K562 (cell line): ENCODE measurements around the gene OOSP4B. TPM values are rescaled to one million over a fixed set of nuclear protein-coding genes. Genes with fewer than 3 reads are reported as not detected.

Source experiments
- CHD4 ChIP-seq: fragments of 200-600 bp; sonication (generic); IDR thresholded peaks from 3 replicates; pipeline ENCODE4 v1.6.1; 2012; ENCODE audit warnings: low read depth, mild to moderate bottlenecking, mixed read lengths, low read length, inconsistent platforms; ENCODE audit not compliant: insufficient read depth, insufficient replicate concordance, poor library complexity, severe bottlenecking
- EGR1 ChIP-seq: fragments of 450-650 bp; conservative IDR thresholded peaks from 2 replicates; pipeline ENCODE4 v1.6.1; 2017; ENCODE audit warnings: mild to moderate bottlenecking
- FUS ChIP-seq: fragments of 200-400 bp; formaldehyde crosslinking; optimal IDR thresholded peaks from 2 replicates; pipeline ENCODE3; 2017; ENCODE audit warnings: low read depth, low read length
- MEIS2 ChIP-seq: fragments of 450-650 bp; IDR thresholded peaks from 2 replicates; pipeline ENCODE4 v1.6.1; 2014; ENCODE audit warnings: mild to moderate bottlenecking; ENCODE audit not compliant: partially characterized antibody
- NCOA2 ChIP-seq, 2 experiments: fragments of 450-650 bp; IDR thresholded peaks; 2 replicates each; pipeline ENCODE4 v1.6.1; 2018; ENCODE audit warnings: mild to moderate bottlenecking in 2 of 2, moderate library complexity in 1 of 2; ENCODE audit not compliant: partially characterized antibody in 2 of 2
- NR2C2 ChIP-seq, 2 experiments: fragments of 200-800 bp in 1 of 2; sonication (Bioruptor generic) in 1 of 2; sonication (generic) in 1 of 2; formaldehyde crosslinking in 1 of 2; IDR thresholded peaks; 2 replicates each; pipeline versions ENCODE4 v1.6.1 to v1.8.0; 2016 to 2022; ENCODE audit warnings: mild to moderate bottlenecking in 1 of 2, missing compliant biosample characterization in 1 of 2, missing genetic modification characterization in 1 of 2, missing genetic modification reagents in 1 of 2
- SIN3B ChIP-seq: fragments of 450-650 bp; IDR thresholded peaks from 2 replicates; pipeline ENCODE4 v1.6.1; 2017; ENCODE audit warnings: low read depth, mild to moderate bottlenecking, moderate library complexity
- SMARCC2 ChIP-seq: fragments of 450-650 bp; IDR thresholded peaks from 2 replicates; pipeline ENCODE4 v1.6.1; 2017; ENCODE audit warnings: antibody characterized with exemption, moderate library complexity, mild to moderate bottlenecking, low read depth
- SMARCE1 ChIP-seq: fragments of 450-650 bp; IDR thresholded peaks from 2 replicates; pipeline ENCODE4 v1.7.1; 2016; ENCODE audit warnings: mild to moderate bottlenecking
- ZNF407 ChIP-seq: fragments of 450-650 bp; IDR thresholded peaks from 2 replicates; pipeline ENCODE4 v1.6.1; 2016; ENCODE audit warnings: low read depth
- polyA plus RNA-seq, 8 experiments: library from polyadenylated mRNA; depleted of rRNA in 4 of 8; stranded (reverse) in 5 of 8; unstranded in 3 of 8; fragments of >200 nt; fragmentation: Nextera tagmentation in 2 of 8; fragmentation: Illumina TruSeq in 1 of 8; extraction: Ambion mirVana in 2 of 8; extraction: Trizol in 1 of 8; gene quantifications; 2 replicates each; pipeline versions ENCODE4 v1.2.1 to v1.2.3, GENCODE V29; 2011 to 2014; ENCODE audit warnings: inconsistent platforms in 1 of 8, missing spikeins in 1 of 8
- total RNA-seq, 7 experiments: library from RNA; depleted of rRNA in 6 of 7; stranded (reverse); fragments of >200 nt in 6 of 7; fragmentation: Illumina TruSeq in 2 of 7; extraction: Trizol in 2 of 7; gene quantifications; 2 replicates each; pipeline versions ENCODE4 v1.2.1 to v1.2.3, GENCODE V29; 2011 to 2021; ENCODE audit warnings: low replicate concordance in 1 of 7

OOSP4B gene
- total and polyA plus RNA-seq, 9 of the 15 experiments (the other 6 are each of a cell fraction or from before 2014, with no cell fraction given) = 0.10 to 0.43 (median 0.15) TPM; not detected in 5

GRCh38 chr11:60059052-60059451 lies 42.1 kb downstream of the OOSP4B start (continued):
- TF ChIP-seq CHD4 (peak; percentile 23), SMARCC2 (peak; percentile 64; the same call in 1 of the 2 replicates), NR2C2 (CRISPR knock-in tag; IDR thresholded peaks at IDR 0.05) (no peak), NR2C2 (tag; IDR thresholded peaks at IDR 0.05) (no peak), FUS (no peak), SIN3B (no peak), NCOA2 (IDR thresholded peaks at IDR 0.05; ENCODE audit: partially characterized antibody in 2 of 2) (peak in 1 of 2 experiments; percentile 16), EGR1 (peak; percentile 80), SMARCE1 (peak; percentile 44; the same call in 1 of the 2 replicates), MEIS2 (peak; percentile 75), ZNF407 (no peak)
